ENCODE measurements around the gene RHBG. TPM values are rescaled to one million over a fixed set of nuclear protein-coding genes. Genes with fewer than 3 reads are reported as not detected.
"Not testable (repeated sequence)": the region's sequence is repeated elsewhere in the genome, so short reads cannot be mapped to it uniquely, and the experiment has no call there.

Gene RHBG, protein sequence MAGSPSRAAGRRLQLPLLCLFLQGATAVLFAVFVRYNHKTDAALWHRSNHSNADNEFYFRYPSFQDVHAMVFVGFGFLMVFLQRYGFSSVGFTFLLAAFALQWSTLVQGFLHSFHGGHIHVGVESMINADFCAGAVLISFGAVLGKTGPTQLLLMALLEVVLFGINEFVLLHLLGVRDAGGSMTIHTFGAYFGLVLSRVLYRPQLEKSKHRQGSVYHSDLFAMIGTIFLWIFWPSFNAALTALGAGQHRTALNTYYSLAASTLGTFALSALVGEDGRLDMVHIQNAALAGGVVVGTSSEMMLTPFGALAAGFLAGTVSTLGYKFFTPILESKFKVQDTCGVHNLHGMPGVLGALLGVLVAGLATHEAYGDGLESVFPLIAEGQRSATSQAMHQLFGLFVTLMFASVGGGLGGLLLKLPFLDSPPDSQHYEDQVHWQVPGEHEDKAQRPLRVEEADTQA
- total RNA-seq (not detected), polyA plus RNA-seq (not detected), total RNA-seq (0 reads per million in 6 experiments)

DNA sequence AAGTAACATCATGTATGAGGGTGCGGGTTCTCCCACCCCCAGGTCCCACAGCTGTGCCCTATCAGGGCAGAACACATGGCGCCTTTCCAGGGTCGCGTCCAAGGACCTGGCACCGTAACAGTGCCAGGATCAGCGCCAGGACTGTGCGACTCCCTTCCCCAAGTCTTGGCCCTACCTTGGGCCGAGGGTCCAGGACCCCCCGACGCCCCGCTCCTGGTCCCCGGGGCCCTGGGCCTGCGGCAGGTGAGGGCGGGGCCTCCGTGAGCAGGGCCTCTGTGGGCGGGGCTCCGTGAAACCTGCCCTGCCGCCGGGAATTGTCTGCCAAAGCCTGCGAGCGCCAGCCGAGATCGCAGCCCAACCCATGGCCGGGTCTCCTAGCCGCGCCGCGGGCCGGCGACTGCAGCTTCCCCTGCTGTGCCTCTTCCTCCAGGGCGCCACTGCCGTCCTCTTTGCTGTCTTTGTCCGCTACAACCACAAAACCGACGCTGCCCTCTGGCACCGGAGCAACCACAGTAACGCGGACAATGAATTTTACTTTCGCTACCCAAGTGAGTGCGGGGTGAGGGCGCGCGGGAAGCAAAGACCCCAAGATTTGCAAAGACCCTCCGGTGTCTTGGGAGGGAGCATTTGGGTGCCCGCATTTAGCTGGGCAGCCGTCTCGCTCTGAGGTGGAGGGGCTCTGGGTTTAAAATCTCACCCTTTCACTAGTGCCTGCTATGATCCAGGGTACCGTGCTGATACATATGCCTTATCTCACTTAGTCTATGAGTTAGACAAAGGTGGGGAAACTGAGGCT lies at the start of gene RHBG:
RHBG (plus strand) TSS at position 323 of the 796 bp plus-strand sequence; CDS start at position 362, 39 bp downstream.
- POLR2A ChIA-PET, result no interaction called here
- peak in 2 of 10 donors; percentile 6 to 21 for DNase-seq
- ATAC-seq, result peak; percentile 57 to 65
- peaks cover 0 to 1% (median 0%) of the 10 kb centered on the region in 3 donors for H3K36me3 Mint-ChIP-seq
- H3K27ac Mint-ChIP-seq, result peak within 1 kb of the TSS in 3 of 10 donors; percentile 15 to 65 (median 63)
- peak within 1 kb of the TSS; percentile 65 to 85 (median 74) for H3K4me3 Mint-ChIP-seq
- H3K9me3 Mint-ChIP-seq, result peaks cover 0 to 2% (median 0%) of the 10 kb centered on the region in 9 donors
- H3K4me1 Mint-ChIP-seq, result peaks cover 3 to 6% (median 4%) of the 10 kb centered on the region in 4 donors
- H3K27me3 Mint-ChIP-seq, result peaks cover 21 to 71% (median 39%) of the 10 kb centered on the region in 5 donors

DNA sequence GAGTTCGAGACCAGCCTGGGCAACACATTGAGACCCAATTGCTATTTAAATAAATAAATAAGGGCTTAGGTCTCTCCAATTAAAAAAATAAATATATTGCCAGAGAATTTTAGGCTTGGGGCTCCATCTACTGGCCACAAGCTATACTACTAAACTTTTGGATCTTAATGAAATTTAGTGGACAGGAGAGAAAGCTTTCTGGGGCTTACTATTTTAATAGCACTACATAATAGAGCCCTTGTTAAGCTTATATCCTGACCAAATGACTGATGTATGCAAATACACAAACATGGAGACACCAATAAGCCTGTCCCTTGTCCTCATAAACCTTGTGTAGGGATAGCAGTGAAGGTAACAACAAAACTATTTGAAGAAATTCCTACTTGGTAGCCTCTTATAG lies 49.3 kb upstream of the RHBG start:
- Mint-ChIP-seq H3K36me3 (peaks cover 0 to 94% (median 19%) of the 10 kb centered on the region in 3 donors), H3K4me1 (peaks cover 0 to 1% (median 0%) of the 10 kb centered on the region in 4 donors), H3K27ac (no peak overlapping the region), H3K27me3 (no peaks in the 10 kb centered on the region), H3K4me3 (no peak overlapping the region), H3K9me3 (no peaks in the 10 kb centered on the region)
- ATAC-seq (no peak), DNase-seq (peak in 4 of 10 donors; percentile 8 to 31 (median 26))
- POLR2A ChIA-PET, result no interaction called here

GRCh38 chr1:156320560-156320959 lies 48.5 kb upstream of the RHBG start:
- peak overlapping the region in 2 of 10 donors; percentile 19 to 74 for H3K27ac Mint-ChIP-seq
- peaks cover 0 to 94% (median 24%) of the 10 kb centered on the region in 3 donors for H3K36me3 Mint-ChIP-seq
- no peaks in the 10 kb centered on the region for H3K9me3 Mint-ChIP-seq
- H3K4me3 Mint-ChIP-seq, result no peak overlapping the region
- H3K27me3 Mint-ChIP-seq, result no peaks in the 10 kb centered on the region
- peaks cover 0 to 1% (median 0%) of the 10 kb centered on the region in 4 donors for H3K4me1 Mint-ChIP-seq
- DNase-seq, result no peak
- POLR2A ChIA-PET, result no interaction called here
- ATAC-seq, result no peak

GRCh38 chr1:156323179-156323578 lies 45.8 kb upstream of the RHBG start:
- POLR2A ChIA-PET, result interaction anchor here (1.1 kb wide), 1 partner anchor 22 kb away, joined by 3 read pairs; no protein-coding TSS in a partner anchor
- peaks cover 0 to 76% (median 17%) of the 10 kb centered on the region in 3 donors for H3K36me3 Mint-ChIP-seq
- H3K4me1 Mint-ChIP-seq, H3K9me3 Mint-ChIP-seq, DNase-seq, H3K27me3 Mint-ChIP-seq, ATAC-seq, H3K27ac Mint-ChIP-seq, H3K4me3 Mint-ChIP-seq: not testable (repeated sequence)

DNA sequence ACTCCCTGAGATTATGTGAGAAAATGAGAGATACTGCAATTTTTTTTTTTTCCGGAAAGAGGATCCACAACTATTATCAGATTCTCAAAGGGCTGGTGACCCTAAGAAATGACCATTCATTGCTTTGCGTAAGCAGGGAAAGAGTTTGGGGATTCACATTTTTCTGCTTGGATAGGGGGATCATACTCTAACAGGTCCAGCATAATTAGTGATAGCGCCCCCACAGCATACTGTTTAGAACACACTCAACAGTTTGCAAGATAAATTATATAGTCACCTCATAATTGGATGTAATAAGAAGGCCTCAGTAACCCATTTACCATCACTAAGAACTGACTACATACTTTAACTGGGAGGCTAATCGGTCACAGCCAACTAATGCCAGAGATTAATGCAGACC lies 32.8 kb upstream of the RHBG start:
- POLR2A ChIA-PET, result interaction anchor here (0.7 kb wide), 1 partner anchor 449 kb away, joined by 3 read pairs; no protein-coding TSS in a partner anchor
- ATAC-seq (no peak), DNase-seq (no peak)
- H3K4me1 Mint-ChIP-seq, result peaks cover 10 to 45% (median 35%) of the 10 kb centered on the region in 4 donors
- H3K27me3 Mint-ChIP-seq, result no peaks in the 10 kb centered on the region
- H3K27ac Mint-ChIP-seq, result peak overlapping the region in 7 of 10 donors; percentile 32 to 99 (median 81)
- H3K4me3 Mint-ChIP-seq, result peak overlapping the region; percentile 92 to 99 (median 96)
- peaks cover 0 to 46% (median 10%) of the 10 kb centered on the region in 3 donors for H3K36me3 Mint-ChIP-seq
- H3K9me3 Mint-ChIP-seq, result no peaks in the 10 kb centered on the region

- POLR2A ChIA-PET, result interaction anchor here (1.0 to 1.3 kb wide), 4 partner anchors 54 to 255 kb away, joined by 3 to 8 read pairs (median 4); partner anchors contain the start of genes MEF2D, PMF1 and SMG5
- DNase-seq (no peak), ATAC-seq (peak in 1 of 2 donors; percentile 0)
- peak overlapping the region; percentile 89 to 99 (median 98) for H3K27ac Mint-ChIP-seq
- peaks cover 10 to 45% (median 35%) of the 10 kb centered on the region in 4 donors for H3K4me1 Mint-ChIP-seq
- peaks cover 0 to 35% (median 8%) of the 10 kb centered on the region in 3 donors for H3K36me3 Mint-ChIP-seq
- H3K27me3 Mint-ChIP-seq, result no peaks in the 10 kb centered on the region
- H3K4me3 Mint-ChIP-seq, result peak overlapping the region; percentile 92 to 99 (median 96)
- no peaks in the 10 kb centered on the region for H3K9me3 Mint-ChIP-seq
Measured at GRCh38 chr1:156337052-156337887, 31.7 kb upstream of the RHBG start.

DNA sequence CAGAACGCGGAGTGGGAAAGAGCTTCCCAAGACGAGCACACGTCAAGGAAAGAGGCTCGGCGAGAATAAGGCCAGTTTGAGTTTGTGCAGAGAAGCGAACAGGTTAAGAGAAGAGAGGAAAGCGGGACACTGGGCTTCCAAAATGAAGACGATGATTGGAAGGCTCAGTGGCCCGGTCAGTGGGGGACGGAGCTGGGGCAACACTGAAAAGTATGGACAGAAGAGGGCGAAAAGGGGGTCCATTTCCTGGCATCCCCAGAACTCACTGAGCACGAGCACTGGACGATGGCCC lies 31.2 kb upstream of the RHBG start:
- DNase-seq (peak in 2 of 10 donors; percentile 8 to 29), ATAC-seq (no peak)
- Mint-ChIP-seq H3K36me3 (peaks cover 0 to 30% (median 8%) of the 10 kb centered on the region in 3 donors), H3K4me3 (peak overlapping the region; percentile 92 to 99 (median 96)), H3K27me3 (no peaks in the 10 kb centered on the region), H3K9me3 (no peaks in the 10 kb centered on the region), H3K27ac (peak overlapping the region; percentile 89 to 99 (median 98)), H3K4me1 (peaks cover 10 to 45% (median 35%) of the 10 kb centered on the region in 4 donors)
- POLR2A ChIA-PET, result interaction anchor here (1.0 to 1.3 kb wide), 4 partner anchors 55 to 254 kb away, joined by 3 to 8 read pairs (median 4); partner anchors contain the start of genes MEF2D, PMF1 and SMG5

DNA sequence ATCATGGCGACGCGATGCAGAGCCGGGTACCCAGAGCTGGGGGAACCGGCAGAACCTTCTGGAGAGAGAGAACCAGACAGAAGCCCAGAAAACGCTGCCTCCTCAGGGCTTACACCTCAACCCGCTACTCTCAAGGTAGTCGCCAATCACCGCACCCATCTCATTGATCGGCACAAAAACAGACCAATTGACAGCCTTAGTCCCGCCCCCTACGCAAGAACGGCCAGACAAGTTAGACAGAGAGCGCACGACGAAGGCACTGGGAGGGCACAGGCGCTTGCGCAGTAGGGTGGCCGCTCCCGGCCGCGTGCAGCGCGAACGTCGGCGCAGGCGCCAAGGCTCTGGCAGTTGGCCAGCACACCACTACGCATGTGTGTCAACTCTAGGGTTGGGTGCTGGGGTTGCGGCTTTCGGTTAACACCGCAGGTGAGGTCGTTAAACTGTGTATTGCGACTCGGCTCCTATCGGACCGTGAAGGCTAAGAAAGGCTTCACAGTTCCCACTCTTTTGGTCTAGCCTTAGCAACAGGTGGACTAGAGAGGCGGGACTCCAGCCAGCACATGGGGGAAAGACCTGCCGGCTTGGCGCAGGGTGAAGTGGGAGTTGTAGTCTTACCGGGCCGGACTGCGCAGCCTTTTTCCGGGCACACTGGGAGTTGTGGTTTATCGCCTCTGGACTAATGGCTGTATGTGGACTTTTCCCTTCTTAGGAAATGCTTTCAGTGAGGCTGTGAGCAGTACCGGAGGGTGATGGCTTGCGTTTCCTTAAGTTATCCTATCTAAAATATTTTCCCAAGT lies 30.6 kb upstream of the RHBG start, which contains the start of the genes CCT3 and TSACC:
CCT3 (minus strand) TSS at position 113 of the 797 bp plus-strand sequence; CDS start at position 5, 108 bp downstream.
TSACC (plus strand) TSS at position 347 of the 797 bp plus-strand sequence. CDS start 1,232 bp downstream, outside the sequence.
- DNase-seq, result peak; percentile 98 to 100 (median 99)
- POLR2A ChIA-PET, result interaction anchor here (0.6 to 1.3 kb wide), 5 partner anchors 20 to 254 kb away, joined by 3 to 8 read pairs (median 3); partner anchors contain the start of genes MEF2D, PMF1 and SMG5
- H3K9me3 Mint-ChIP-seq, result no peaks in the 10 kb centered on the region
- H3K4me3 Mint-ChIP-seq, result peak within 1 kb of the TSS; percentile 92 to 99 (median 96)
- H3K4me1 Mint-ChIP-seq, result peaks cover 10 to 45% (median 35%) of the 10 kb centered on the region in 4 donors
- H3K27me3 Mint-ChIP-seq, result no peaks in the 10 kb centered on the region
- ATAC-seq, result peak; percentile 92 to 93
- H3K27ac Mint-ChIP-seq, result peak within 1 kb of the TSS; percentile 89 to 99 (median 98)
- peaks cover 0 to 26% (median 6%) of the 10 kb centered on the region in 3 donors for H3K36me3 Mint-ChIP-seq

DNA sequence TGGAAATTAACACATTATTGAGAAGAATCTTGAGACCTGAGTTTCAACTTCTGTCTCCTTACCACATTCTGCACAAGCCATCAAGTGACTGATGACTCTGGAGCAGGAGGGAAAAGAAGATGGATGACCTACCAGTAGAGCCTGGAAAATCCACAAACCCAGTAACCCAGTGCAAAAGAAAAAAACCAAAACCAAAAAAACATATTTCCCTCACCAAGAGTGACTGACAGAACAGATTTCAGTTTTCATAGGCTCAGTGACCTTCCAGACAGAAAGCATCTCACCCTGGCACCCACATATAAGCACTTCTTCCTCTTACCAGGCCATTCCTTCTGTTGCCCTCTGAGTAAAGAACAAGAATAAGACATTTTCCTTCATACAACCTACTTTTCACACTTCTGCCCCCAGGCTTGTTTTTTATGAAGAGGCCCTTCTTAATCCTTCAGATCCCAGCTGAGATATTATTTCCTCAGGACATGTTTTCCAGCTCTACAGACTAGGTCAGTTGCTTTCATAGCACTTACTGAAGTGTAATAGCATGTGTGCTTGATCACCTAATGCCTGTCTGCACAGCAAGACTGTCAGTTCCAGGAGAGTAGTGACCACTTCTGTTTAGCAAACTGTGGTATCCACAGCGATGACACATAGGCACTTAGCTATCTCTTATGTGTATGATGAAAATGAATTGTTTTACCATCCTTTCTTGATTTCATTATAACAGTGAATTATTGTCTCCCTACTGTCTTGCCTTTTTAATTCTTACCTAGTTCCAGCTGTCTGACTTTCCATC lies 26.6 kb upstream of the RHBG start:
- Mint-ChIP-seq H3K4me3 (peak overlapping the region in 1 of 10 donors; percentile 16), H3K4me1 (peaks cover 3 to 17% (median 6%) of the 10 kb centered on the region in 4 donors), H3K27me3 (peaks cover 0 to 15% (median 11%) of the 10 kb centered on the region in 5 donors), H3K27ac (no peak overlapping the region), H3K36me3 (no peaks in the 10 kb centered on the region), H3K9me3 (no peaks in the 10 kb centered on the region)
- DNase-seq (no peak), ATAC-seq (no peak)
- POLR2A ChIA-PET, result no interaction called here

DNA sequence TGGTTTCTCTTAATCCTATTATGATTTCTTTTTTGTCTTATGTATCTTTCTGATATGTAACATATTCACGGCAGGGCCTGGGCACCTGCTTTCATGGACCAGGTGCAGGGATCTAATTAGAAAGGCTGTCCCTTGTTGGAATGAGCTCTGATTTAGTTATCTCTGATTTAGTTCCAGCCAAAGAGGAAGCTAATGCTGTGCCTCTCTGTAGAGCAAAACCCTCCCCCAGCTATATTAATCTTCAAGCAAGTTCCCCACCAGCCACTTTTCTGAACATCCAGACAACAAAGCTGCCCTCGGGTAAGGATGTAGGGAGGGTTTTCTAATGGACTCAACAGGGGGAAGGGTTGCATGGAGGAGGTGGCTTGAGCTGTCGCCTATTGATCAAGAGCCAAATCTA lies 24.6 kb upstream of the RHBG start:
- Mint-ChIP-seq H3K4me1 (peaks cover 0 to under 1% (median 0%) of the 10 kb centered on the region in 4 donors), H3K9me3 (no peaks in the 10 kb centered on the region), H3K4me3 (no peak overlapping the region), H3K36me3 (no peaks in the 10 kb centered on the region), H3K27ac (no peak overlapping the region), H3K27me3 (peaks cover 0 to 15% (median 11%) of the 10 kb centered on the region in 5 donors)
- DNase-seq (no peak), ATAC-seq (no peak)
- POLR2A ChIA-PET, result no interaction called here

All from naive thymus-derived CD8-positive, alpha-beta T cell (primary cell).